Measurements from ENCODE around the gene RPRM. TPM values are rescaled to one million over a fixed set of nuclear protein-coding genes. Genes with fewer than 3 reads are reported as not detected.

RPRM gene
- total and polyA plus RNA-seq, 10 donors, result 0.56 to 2.2 (median 1.5) TPM

GRCh38 chr2:153479573-153479972, 1.0 kb upstream of the RPRM start:
- TF ChIP-seq POLR2A (IDR thresholded peaks at IDR 0.05) (no peak), CTCF (IDR thresholded peaks at IDR 0.05 in 8 of 11, conservative IDR thresholded peaks at IDR 0.05 in 3 of 11) (no peak)
- Histone ChIP-seq H3K4me1 (peaks cover 9 to 32% (median 27%) of the 10 kb centered on the region in 6 donors), H3K27ac (no peak overlapping the region), H3K36me3 (no peaks in the 10 kb centered on the region), H3K27me3 (replicated peaks in 1 of 7) (peaks cover 0 to 82% (median 53%) of the 10 kb centered on the region in 7 donors), H3K9me3 (no peaks in the 10 kb centered on the region), H3K4me3 (no peak overlapping the region)
- 53 to 63% (median 60%) methylated on average over 5 of the region's 5 CpGs for WGBS, 5 donors
- intact Hi-C loops (cut with DNase I; ENCODE audit: low total_unique reads), result loop anchor here (5.0 kb wide), 1 partner anchor 737 kb away; no protein-coding TSS in a partner anchor
- DNase-seq, result no peak

GRCh38 chr2:153477636-153478288, 800 bp downstream of the RPRM start:
- H3K27ac ChIP-seq, result peak overlapping the region in 4 of 8 donors; percentile 9 to 66 (median 38)
- peaks cover 9 to 32% (median 27%) of the 10 kb centered on the region in 6 donors for H3K4me1 ChIP-seq
- H3K4me3 ChIP-seq, result peak overlapping the region in 7 of 8 donors; percentile 40 to 78 (median 50)
- intact Hi-C loops (cut with DNase I; ENCODE audit: low total_unique reads), result loop anchor here (5.0 kb wide), 1 partner anchor 735 kb away; no protein-coding TSS in a partner anchor
- WGBS, 5 donors, result 2 to 5% (median 4%) methylated on average over 30 to 38 of the region's 38 CpGs
- peaks cover 0 to 84% (median 53%) of the 10 kb centered on the region in 7 donors for H3K27me3 ChIP-seq (replicated peaks in 1 of 7)
- DNase-seq, result no peak
- no peaks in the 10 kb centered on the region for H3K9me3 ChIP-seq
- no peak for TF ChIP-seq CTCF (IDR thresholded peaks at IDR 0.05 in 8 of 11, conservative IDR thresholded peaks at IDR 0.05 in 3 of 11)
- no peak for TF ChIP-seq POLR2AphosphoS5 (IDR thresholded peaks at IDR 0.05)
- no peak for TF ChIP-seq POLR2A (IDR thresholded peaks at IDR 0.05)
- H3K36me3 ChIP-seq, result no peaks in the 10 kb centered on the region

DNA sequence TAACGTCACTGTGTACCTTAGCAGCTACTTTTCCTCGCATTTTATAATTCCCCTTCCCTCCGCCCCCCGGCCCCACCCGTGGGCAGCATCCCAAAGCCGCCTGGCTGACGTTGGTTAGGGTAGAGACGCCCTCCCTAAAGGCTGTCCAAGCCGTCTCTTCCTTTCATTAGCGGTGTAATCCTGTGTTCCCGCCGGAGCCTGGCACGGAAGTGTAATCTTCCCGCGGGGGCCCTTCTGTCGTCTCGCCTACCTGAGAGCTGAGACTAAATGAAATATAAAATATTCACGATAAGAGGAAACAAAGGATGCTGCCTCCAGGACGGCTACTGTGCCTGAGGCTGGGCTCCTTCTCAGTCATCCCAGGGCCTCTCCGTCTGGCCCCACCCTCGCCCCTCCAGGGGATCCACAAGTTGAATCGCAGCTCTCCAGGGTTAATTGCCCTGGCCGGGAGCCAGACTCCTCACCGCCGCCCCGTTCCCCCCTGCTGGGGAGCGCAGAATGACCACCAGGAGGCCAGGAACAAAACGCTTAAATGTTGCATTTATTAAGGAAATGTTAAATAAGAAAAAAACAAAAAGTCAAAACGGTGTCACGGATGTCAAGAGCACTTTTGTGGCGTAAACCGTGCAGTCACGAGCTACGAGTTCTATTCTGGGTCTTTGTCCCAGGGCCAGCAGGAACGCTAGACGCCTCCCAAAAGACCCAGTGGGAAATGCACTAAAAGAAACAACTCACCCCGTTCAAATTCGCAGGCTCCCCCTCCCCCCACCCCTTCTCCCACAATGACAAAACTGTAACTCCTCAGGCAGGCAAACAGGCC, 1.5 kb downstream of the RPRM start:
- peak overlapping the region; percentile 14 to 78 (median 50) for H3K4me3 ChIP-seq
- no peak for DNase-seq

More for the DNA sequence above, 1.5 kb downstream of the RPRM start:
- Histone ChIP-seq H3K4me1 (peaks cover 9 to 32% (median 27%) of the 10 kb centered on the region in 6 donors), H3K36me3 (no peaks in the 10 kb centered on the region), H3K9me3 (no peaks in the 10 kb centered on the region), H3K27me3 (replicated peaks in 1 of 7) (peaks cover 0 to 77% (median 45%) of the 10 kb centered on the region in 7 donors), H3K27ac (no peak overlapping the region)
- 3 to 7% (median 4%) methylated on average over 38 of the region's 38 CpGs for WGBS, 5 donors
- TF ChIP-seq POLR2AphosphoS5 (IDR thresholded peaks at IDR 0.05) (no peak), CTCF (IDR thresholded peaks at IDR 0.05 in 8 of 11, conservative IDR thresholded peaks at IDR 0.05 in 3 of 11) (peak in 3 of 11 experiments; percentile 17 to 26 (median 23))
- intact Hi-C loops (cut with DNase I; ENCODE audit: low total_unique reads), result loop anchor here (5.0 kb wide), 1 partner anchor 735 kb away; no protein-coding TSS in a partner anchor

Data from spleen (tissue), 11 donors.